ENCODE measurements around the gene STIL.
"Not testable (repeated sequence)": the region's sequence is repeated elsewhere in the genome, so short reads cannot be mapped to it uniquely, and the experiment has no call there.

The STIL gene

GRCh38 chr1:47317841-47318240 lies 3.9 kb upstream of the STIL start:
- DNase-seq, result no peak

- DNase-seq, result no peak
These were observed 4.5 kb downstream of the STIL start for GRCh38 chr1:47309427-47309826.

GRCh38 chr1:47302472-47302871 lies 11.5 kb downstream of the STIL start:
- DNase-seq, result no peak

- DNase-seq, result no peak
These were observed 15.8 kb downstream of the STIL start for GRCh38 chr1:47298025-47298699.

- DNase-seq, result no peak
These were observed 18.4 kb downstream of the STIL start for GRCh38 chr1:47295579-47295978.

GRCh38 chr1:47294863-47295262 lies 19.1 kb downstream of the STIL start:
- not testable (repeated sequence) for DNase-seq

GRCh38 chr1:47288116-47288515 lies 25.8 kb downstream of the STIL start:
- not testable (repeated sequence) for DNase-seq

GRCh38 chr1:47280142-47280541 lies 33.8 kb downstream of the STIL start:
- DNase-seq, result no peak

- DNase-seq, result no peak
These were observed 37.1 kb downstream of the STIL start for GRCh38 chr1:47276850-47277249.

GRCh38 chr1:47275811-47276210 lies 38.1 kb downstream of the STIL start:
- not testable (repeated sequence) for DNase-seq

GRCh38 chr1:47265529-47265928 lies 48.4 kb downstream of the STIL start:
- DNase-seq, result not testable (repeated sequence)

- DNase-seq, result no peak
These were observed 51.0 kb downstream of the STIL start for GRCh38 chr1:47262787-47263413.

- no peak for DNase-seq
These were observed 56.7 kb downstream of the STIL start for GRCh38 chr1:47257224-47257623.

- no peak for DNase-seq
These were observed 61.2 kb downstream of the STIL start for GRCh38 chr1:47252795-47253194.

- DNase-seq, result no peak
These were observed 61.6 kb downstream of the STIL start for GRCh38 chr1:47252369-47252768.

- DNase-seq, result no peak
These were observed 64.2 kb downstream of the STIL start for GRCh38 chr1:47249755-47250154.

GRCh38 chr1:47244339-47244862 lies 69.5 kb downstream of the STIL start:
- no peak for DNase-seq

GRCh38 chr1:47243910-47244309 lies 70.0 kb downstream of the STIL start:
- DNase-seq, result no peak

- DNase-seq, result no peak
These were observed 72.5 kb downstream of the STIL start for GRCh38 chr1:47241114-47242113.

GRCh38 chr1:47238935-47239592 lies 74.9 kb downstream of the STIL start:
- DNase-seq, result no peak

- DNase-seq, result no peak
These were observed 78.1 kb downstream of the STIL start for GRCh38 chr1:47235806-47236205.

GRCh38 chr1:47235241-47235681 lies 78.7 kb downstream of the STIL start:
- DNase-seq, result no peak

GRCh38 chr1:47233186-47233585 lies 80.8 kb downstream of the STIL start:
- no peak for DNase-seq

Data from CD4-positive, alpha-beta T cell treated with Interleukin-15 for 1 hour (primary cell).